HG03575 (cell line): ENCODE results near the gene CBFA2T3.
"Not testable (repeated sequence)": the region's sequence is repeated elsewhere in the genome, so short reads cannot be mapped to it uniquely, and the experiment has no call there.

ENCODE experiments used
- ATAC-seq: cut with Tn5 transposase; IDR thresholded peaks from one replicate; pipeline ENCODE4 v1.9.1; 2021; ENCODE audit not compliant: unreplicated experiment, insufficient number of reproducible peaks, low FRiP score; ENCODE audit errors: extremely low read depth

Gene CBFA2T3

GRCh38 chr16:88929091-88929445, 47.9 kb downstream of the CBFA2T3 start:
- ATAC-seq, result no peak

- ATAC-seq, result no peak
Measured at GRCh38 chr16:88928405-88929090, 48.5 kb downstream of the CBFA2T3 start.

GRCh38 chr16:88927661-88928060, 49.3 kb downstream of the CBFA2T3 start:
- ATAC-seq, result no peak

- no peak for ATAC-seq
Measured at GRCh38 chr16:88927010-88927409, 50.0 kb downstream of the CBFA2T3 start.

GRCh38 chr16:88926374-88926990, 50.5 kb downstream of the CBFA2T3 start:
- ATAC-seq, result no peak

- no peak for ATAC-seq
Measured at GRCh38 chr16:88925540-88925887, 51.5 kb downstream of the CBFA2T3 start.

- ATAC-seq, result no peak
Measured at GRCh38 chr16:88924834-88925539, 52.0 kb downstream of the CBFA2T3 start.

DNA sequence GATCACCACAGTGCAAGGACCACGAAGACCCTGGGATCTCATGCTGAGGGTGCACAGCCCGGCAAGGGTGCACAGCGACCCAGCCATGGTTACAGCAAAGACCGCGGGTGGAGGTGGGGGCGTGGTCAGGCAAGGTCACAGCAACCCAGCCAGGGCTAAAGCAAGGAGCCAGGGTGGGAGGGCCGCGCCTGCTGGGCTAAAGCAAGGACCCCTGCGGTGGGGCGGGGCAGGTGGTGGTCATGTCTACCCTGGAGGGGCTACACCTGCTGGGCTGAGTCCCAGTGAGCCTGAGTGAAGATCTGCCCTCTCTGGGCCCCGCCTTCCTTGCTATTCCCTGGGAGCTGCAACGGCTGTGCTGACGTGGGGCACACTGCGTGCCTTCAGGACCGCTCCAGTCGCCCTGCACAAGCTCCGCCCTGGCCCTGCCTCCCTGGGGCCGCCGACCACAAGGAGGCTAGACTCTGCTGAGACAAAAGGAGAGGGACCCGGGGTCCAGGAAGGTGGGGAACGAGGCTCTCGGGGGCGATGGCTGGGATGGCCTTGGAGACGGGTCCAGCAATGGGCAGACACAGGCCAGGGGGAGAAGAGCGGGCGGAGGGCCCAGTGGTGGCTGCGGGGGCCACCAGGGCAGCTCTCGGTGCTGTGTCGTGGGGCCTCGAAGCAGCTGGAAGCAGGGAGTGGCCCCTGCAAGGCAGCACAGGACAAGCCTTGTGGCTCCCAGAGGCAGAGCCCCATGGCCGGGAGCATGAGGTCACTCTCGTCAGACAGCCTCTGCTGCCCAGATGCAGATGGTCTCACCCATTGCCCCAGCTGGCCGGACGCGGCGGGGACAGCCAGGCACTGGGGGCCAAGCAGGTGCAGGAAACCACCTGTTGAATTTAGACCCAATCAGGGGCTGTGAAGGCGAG, 52.8 kb downstream of the CBFA2T3 start:
- ATAC-seq, result no peak

- no peak for ATAC-seq
Measured at GRCh38 chr16:88923450-88923849, 53.6 kb downstream of the CBFA2T3 start.

- ATAC-seq, result no peak
Measured at GRCh38 chr16:88922826-88923410, 54.1 kb downstream of the CBFA2T3 start.

DNA sequence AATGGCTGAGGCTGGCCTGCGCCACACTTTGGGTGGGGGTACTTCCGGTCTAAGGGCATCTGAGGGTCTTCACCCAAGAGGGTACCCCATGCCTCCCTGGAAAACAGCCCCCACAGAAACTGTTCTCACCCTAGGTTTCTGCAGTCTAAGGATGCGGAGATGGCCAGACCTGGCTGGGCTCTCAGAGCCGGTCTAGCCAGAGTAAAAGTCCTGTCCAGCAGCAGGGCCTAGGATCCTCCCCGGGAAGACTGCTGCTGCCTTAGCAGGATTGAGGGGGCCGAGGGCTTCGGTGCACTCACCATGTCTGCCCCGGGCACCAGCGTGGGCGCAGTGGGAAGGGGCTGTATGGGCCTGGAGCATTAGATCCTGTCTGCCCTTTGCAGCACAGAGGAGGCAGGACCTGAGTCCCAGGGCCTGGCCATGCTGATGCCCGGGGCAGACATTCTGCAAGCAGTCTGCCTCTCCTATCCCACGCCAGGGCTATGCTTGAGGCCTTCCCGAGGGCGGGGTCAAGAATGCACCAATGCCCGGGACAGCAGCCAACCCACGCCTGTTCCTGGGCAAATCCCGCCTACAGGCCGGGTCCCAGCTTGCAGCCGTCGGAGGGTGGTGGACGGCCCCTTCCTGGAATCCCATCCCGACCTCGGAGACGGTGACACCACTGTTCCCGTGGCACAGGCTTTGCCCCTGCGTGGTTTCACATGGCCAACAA, 54.7 kb downstream of the CBFA2T3 start:
- no peak for ATAC-seq

- no peak for ATAC-seq
Measured at GRCh38 chr16:88921591-88921990, 55.4 kb downstream of the CBFA2T3 start.

- no peak for ATAC-seq
Measured at GRCh38 chr16:88920618-88921590, 56.1 kb downstream of the CBFA2T3 start.

- no peak for ATAC-seq
Measured at GRCh38 chr16:88919936-88920335, 57.1 kb downstream of the CBFA2T3 start.

DNA sequence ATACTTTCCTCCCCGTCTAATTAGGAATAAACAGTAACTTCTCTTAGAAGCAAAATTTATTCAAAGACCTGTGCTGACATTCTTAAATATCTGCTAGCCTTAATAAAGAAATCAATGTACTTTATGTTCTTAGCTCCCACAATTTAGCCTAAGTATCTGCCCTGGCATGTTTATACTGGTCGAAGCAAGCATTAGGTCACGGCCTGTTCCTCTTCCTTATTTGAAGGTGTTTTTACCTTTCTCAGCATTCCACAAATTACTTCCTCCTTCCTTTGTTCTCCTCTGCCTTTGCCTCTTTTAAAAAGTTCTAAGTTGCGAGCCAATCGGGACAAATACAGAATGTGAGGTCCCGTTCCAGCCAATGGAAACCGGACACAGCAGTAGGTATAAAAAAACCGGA, 58.1 kb downstream of the CBFA2T3 start:
- not testable (repeated sequence) for ATAC-seq

DNA sequence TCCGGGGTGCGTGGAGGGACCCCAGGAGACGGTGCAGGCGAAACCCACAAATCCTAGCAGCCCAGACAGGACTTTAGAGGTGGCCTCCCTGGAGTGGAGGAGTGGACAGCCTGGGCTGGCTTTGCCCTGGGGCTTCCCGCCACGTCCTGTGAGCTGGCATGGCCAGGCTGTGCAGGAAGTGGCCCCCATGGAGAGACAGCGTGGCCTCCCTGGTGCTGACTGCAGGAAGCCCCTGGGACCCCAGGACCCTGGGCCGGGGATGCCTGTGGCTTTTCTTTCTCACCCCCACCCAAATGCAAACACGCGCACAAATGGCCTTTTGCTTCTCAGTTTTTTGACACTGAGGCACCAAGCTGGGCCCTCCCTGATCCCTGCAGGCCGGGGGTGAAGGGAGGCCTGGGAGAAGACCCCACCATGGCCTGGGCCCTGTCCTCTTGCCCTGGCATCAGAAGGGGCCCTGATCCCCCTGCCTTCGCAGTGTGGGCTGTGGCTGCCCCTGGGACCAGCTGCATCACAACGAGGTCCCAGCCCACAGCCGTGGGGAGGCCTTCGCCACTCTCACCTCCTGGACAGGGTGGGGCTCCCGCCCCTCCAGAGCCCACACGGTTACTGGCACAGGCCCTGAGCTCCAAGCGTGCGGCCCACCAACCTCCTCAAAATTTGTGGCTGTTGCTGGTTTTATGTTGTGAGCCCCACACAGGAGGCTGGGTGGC, 58.9 kb downstream of the CBFA2T3 start:
- no peak for ATAC-seq
